Stimulated activated CD4-positive, alpha-beta T cell treated with anti-CD3 and anti-CD28 coated beads, TNF-alpha, amount 100 ng/mL, for 48 hours (primary cell): ENCODE measurements around the gene RPAP2.
"Not testable (repeated sequence)": the region's sequence is repeated elsewhere in the genome, so short reads cannot be mapped to it uniquely, and the experiment has no call there.

Experiments used
- DNase-seq, 3 donors: peaks; one replicate each; pipeline ENCODE4 v3.0.0-alpha.2; 2020; ENCODE audit warnings: low read depth in 3 of 3

Gene RPAP2

DNA sequence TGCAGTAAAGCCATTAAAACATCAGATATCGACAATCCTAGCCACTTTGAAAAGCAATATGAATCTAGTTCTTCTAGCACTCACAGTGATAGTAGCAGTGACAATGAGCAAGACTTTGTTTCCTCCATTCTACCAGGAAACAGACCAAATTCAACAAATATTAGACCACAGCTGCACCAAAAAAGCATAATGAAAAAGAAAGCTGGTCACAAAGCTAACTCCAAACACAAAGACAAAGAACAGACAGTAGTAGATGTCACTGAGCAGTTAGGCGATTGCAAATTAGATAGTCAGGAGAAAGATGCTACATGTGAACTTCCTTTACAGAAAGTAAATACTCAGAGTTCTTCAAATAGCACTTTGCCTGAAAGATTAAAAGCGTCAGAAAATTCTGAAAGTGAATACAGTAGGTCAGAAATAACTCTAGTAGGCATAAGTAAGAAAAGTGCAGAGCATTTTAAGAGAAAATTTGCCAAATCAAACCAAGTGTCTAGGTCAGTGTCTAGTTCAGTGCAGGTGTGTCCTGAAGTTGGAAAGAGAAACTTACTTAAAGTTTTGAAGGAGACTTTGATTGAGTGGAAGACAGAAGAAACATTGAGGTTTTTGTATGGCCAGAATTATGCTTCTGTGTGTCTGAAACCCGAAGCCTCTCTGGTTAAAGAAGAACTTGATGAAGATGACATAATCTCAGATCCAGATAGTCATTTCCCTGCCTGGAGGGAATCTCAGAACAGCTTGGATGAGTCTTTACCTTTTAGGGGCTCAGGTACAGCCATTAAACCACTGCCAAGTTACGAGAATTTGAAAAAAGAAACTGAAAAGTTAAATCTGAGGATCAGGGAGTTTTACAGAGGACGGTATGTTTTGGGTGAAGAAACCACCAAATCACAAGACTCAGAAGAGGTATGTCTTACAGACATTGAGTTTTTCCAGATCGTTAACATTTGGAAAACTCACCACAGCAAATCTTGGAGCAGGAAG lies 24.9 kb downstream of the RPAP2 start:
- no peak for DNase-seq

DNA sequence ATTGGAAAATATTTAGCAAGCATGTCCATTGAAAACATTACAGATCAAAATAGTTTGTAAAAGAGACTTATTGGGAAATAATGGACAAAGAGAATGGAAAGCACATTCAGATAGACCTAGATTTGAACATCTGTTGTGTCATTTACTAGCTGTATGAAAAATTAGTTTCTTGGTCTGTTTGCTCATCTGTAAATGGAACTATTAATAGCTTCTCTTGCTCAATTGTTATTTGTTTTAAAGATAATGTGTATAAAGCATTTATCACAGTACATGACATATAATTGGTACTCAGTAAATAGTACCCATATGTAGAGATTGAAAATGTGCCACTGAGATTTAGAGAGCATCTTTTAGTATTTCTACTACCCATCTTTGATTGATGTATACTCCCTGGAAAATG lies 25.9 kb downstream of the RPAP2 start:
- DNase-seq, result no peak

DNA sequence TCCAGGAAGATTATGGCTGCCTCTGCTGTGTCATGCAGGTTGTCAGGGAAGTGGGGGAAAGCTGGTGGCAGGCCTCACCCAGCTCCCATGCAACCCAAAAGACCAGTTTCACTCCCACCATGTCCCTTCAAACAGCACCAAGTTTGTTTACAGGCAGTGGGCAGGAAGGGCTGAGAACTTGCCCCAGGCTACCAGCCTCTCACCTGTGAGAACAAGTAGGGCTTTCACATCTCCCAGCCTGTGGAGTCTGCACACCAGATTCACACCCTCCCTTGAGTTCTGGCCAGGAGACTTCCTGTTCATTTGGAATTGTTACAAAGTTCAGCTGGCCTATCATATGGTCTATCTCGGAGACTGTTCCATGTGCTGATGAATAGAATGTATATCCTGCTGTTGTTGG lies 27.8 kb downstream of the RPAP2 start:
- no peak for DNase-seq

DNA sequence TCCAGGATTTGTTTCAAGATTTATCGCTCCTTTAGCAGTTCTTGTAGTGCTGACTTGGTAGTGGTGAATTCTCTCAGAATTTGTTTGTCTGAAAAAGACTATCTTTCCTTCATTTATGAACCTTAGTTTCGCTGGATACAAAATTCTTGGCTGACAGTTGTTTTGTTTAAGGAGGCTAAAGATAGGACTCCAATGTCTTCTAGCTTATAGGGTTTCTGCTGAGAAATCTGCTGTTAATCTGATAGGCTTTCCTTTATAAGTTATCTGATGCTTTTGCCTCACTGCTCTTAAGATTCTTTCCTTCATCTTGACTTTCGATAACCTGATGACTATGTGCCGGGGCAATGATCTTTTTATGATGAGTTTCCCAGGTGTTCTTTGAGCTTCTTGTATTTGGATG lies 28.9 kb downstream of the RPAP2 start:
- no peak for DNase-seq

DNA sequence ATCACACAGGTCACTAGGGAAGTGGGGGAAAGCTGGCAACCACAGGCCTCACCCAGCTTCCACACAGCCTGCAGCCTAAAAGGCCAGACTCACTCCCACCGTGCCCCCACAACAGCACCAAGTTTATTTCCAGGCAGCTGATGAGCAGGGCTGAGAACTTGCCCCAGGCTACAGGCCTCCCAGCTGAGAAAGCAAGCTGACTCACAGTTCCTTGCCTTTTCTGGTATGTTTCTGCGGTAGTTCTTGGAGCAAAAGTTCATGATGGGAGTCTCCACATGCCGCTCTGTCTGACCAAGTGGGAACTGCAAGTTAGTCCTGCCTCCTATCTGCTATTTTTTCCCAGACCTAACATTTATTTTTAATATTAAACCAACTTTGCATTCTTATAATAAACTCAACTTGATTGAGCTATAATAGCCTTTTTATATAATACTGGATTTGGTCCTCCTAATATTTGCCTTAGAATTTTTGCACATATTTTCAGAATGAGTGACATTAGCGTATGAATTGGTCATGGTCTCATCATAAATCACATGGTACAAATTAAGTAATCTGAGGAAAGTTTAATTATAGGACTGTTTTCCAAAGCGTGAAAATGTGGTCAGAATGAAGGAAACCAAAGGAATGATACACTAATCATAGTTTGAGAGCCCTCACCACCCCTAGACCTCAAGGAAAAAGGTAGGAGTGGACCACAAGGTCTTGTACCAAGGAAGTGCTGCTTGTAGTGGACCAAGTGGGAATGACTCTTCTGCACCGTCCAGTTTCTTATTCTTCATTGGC lies 30.7 kb downstream of the RPAP2 start:
- DNase-seq, result no peak

DNA sequence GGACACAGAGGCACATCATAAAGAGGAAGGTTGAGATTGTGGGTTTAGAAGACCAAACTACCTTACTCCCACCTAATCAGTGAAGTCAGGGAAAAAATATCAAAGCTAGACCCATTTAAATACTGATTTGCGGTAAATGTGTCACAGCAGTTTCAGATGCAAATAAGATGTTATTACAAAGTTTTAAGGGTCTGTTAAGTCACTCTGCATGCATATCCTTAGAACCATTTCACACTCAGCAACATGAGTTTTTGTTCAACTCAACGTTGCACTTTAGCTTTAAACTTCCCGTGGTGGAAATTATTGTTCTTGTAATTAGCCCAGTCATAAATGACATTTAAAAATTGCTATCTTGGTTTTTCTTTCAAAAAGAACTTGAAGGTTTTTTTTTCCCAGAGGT lies 34.8 kb downstream of the RPAP2 start:
- DNase-seq, result no peak

DNA sequence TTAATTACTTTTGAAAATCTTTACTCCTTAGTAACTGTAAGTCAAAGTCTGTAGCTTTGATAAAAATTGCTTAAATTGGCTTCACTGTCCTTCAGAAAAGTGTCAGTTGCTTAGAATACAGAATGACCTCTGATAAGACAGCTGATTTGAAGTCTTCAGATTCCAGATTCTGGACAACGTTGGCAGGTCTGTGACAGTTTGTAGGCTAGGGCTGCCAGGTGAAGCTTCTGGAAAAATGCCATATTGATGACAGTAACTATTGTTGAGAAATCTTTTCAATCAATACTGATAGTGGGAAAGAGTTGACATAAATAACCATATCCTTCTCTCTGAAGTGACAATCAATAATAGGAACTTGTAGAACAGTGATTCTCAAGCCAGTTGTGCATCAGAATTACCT lies 41.3 kb downstream of the RPAP2 start:
- DNase-seq, result no peak

DNA sequence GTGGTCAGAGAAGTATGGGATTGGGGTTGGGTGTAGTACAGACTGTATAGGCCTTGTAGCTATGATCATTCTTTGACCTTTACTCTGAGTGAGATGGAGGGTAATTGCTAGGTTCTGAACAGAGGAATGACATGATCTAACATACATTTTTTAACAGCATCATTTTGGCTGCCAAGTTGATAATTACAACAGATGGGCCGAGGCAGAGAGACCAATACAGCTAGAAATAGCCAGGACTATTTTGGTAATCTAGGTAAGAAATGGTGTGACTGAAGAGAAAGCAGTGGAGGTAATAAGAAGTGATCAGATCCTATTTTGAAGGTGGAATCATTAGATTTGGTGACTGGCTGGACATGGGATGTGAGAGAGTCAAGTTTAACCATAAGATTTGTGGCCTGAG lies 43.5 kb downstream of the RPAP2 start:
- no peak for DNase-seq

DNA sequence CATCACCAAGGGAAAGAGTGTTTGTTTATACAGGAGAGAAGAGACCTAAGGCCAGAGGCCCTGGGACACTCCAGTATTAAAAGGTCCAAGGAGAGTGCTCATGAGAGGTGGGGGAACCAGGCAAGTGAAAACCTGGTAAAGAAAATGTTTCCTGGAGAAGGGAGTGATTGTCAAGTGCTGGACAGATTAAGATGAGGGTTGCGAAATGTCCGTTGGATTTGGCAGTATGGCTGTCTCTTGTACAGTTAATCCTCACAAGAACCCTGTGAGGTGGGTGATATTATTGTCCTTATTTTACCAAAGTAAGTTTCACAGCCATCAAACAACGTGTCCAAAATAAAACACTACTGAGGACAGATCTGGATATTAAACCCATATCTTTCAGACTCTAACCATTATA lies 44.2 kb downstream of the RPAP2 start:
- DNase-seq, result no peak

DNA sequence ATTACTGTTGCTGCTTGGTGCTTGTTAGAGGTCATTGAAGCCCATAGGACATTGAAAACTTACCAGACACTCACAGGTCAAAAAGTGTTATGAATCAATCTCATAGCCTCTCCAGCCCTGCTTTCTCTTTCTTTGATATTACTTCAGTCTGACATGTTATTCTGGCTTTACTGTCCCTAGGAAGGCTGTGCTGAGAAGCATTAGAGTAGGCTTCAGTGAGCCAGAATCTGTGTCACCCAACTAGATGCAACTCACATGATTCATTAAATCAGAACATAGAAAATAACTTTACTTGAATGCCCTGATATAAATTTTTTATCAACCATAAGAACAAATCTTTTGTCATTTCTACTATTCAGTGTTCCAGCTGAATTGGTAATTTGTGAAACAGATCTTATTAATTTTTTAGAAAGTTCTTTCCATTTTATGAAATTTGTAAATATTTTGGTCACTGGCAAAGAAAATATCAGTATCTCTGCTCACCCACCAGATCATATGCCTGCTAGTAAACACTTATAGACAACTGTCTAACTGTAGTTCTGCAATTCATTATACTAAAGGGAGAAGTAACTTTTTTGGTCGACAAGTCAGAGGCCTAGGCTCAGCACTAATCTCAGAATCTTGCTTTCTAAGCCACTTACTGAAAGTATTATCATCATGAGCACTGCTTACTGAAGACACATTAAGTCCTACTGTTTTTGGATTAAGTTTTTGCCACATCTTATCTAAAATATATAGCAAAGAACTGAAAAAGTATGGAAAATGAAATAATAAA lies 48.2 kb downstream of the RPAP2 start:
- DNase-seq, result no peak

DNA sequence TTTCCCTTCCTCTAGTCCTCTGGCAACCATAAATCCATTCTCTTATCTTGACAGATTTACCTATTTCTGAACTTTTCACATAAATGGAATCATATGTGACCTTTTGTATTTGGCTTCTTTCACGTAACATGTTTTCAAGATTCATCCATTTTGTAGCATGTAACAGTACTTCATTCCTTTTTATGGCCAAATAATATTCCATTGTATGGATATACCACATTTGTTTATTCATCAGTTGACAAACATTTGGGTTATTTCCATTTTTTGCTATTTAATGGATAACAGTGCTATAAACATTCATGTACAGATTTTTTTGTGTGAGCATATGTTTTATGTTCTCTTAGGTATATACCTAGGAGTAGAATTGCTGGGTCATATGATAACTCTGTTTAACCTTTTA lies 54.0 kb downstream of the RPAP2 start:
- no peak for DNase-seq

DNA sequence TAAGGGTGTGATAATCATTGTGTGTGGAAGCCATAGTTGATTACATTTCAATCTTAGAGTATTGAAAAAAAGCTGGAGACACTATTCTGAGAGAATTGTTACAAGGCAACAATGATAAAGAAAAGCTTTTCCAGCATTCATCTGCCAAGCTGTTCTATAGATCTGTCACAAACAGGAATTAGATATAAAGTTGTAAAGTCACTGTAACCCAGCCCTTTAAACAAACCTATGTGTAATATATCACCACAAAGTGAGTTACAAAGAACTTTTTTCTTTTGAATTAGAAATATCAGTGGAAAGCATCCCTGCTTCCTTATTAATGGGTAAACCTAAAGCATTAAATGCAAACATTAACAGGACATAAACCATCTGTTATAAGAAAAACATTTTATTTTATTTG lies 55.4 kb downstream of the RPAP2 start:
- no peak for DNase-seq

DNA sequence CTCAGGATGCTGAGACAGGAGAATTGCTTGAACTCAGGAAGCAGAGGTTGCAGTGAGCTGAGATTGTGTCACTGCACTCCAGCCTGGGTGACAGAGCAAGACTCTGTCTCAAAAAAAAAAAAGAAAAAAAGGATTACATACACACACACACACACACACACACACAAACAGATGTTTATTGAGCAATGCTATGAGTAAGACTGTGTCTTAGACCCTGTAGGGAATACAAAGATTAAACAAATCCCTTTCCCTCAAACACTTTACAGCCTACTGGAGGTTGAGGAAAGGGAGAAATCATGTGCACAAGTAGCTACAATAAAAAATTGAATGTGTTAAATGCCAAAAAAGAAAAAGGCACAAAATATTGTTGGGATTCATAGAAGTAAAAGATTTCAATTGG lies 58.1 kb downstream of the RPAP2 start:
- DNase-seq, result no peak

DNA sequence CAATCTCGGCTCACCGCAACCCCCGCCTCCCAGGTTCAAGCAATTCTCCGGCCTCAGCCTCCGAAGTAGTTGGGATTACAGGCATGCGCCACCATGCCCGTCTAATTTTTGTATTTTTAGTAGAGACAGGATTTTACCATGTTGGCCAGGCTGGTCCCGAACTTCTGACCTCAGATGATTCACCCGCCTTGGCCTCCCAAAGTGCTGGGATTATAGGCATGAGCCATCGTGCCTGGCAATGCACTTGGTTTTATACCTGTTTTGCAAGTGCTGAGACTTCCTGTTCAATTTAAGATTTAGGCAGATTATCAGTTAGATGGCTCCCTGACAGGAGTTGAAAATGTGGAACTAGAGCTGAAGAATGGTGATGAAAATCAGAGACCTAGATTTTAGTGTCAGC lies 60.5 kb downstream of the RPAP2 start:
- DNase-seq, result not testable (repeated sequence)

DNA sequence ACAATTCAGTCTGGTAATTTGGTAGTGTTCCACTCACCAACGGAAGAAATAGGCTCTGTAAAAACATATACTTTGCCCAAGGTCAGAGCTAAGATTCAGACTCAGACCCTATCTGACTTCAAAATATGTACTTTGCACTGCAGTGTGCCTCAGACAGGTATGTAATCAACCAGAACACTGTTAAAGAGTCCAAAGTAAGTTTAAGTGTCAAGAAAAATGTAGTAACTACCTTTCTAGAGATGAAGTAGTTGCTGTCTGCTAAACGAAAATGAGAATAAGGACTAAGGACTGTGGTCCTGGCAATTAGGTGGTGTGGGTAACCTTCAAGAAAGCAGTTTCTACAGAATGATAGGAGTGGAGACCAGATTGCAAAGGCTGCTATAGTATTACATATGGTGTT lies 61.1 kb downstream of the RPAP2 start:
- no peak for DNase-seq

DNA sequence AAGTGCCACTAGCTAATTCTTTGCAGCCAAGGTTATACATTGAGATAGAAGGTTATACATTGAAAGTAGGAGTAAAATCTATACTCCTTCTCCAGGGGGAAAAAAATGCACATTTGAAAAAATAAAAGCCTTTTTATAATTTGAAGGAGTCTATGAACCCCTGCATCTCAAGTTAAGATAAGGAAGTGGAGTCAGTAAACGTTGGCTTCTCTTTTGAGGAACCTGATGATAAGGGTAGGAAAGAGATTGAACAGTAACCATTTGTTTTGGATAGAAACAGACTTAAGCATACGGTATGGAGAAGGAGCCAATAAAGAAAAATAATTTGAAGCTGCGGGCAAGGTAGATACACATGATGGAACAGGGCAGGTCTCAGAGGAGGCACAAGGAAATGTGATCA lies 64.1 kb downstream of the RPAP2 start:
- DNase-seq, result no peak

DNA sequence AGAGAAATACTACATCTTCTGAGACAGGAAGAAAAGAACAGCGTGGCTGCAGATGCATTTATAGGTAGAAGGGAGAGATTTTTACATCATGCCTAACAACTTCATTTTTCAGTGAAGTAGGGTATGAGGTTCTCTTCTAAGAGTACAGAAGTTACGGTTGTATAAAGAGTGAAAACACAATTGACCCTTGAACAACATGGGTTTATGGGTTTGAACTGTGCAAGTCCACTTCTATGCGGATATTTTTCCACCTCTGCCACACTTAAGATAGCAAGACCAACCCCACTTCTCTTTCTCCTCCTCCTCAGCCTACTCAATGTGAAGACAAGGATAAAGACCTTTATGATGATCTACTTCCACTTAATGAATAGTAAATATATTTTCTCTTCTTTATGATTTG lies 64.5 kb downstream of the RPAP2 start:
- DNase-seq, result no peak

DNA sequence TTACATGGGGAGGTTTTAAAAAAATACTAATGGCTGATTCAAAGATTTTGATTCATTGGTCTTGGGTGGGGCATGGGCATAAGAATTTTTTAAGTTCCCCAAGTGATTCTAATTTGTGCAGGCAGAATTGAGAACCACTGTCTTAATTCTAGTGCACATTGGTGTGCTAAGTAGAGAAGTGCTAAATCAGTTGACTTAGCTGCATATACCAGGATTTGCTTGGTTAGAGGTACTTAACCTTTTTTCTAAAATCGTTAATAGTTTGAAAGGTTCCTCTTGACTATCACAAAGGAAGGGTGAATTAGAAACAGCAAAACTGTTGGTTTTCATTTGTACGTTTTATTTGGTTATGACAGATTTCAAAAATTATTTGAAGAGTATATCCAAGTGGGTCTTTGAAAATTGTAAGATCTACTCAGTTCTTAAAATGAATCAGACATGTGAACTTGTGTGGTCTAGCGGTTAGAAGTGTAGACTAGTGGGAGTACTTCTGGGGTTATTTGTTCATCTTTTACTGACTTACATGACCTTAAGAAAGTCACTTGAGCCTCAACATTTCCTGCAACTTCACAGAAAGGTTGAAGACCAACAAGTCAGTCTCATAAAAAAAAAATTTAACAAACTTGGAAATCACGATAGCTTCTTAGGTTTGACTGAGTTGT lies 66.7 kb downstream of the RPAP2 start:
- DNase-seq, result no peak

DNA sequence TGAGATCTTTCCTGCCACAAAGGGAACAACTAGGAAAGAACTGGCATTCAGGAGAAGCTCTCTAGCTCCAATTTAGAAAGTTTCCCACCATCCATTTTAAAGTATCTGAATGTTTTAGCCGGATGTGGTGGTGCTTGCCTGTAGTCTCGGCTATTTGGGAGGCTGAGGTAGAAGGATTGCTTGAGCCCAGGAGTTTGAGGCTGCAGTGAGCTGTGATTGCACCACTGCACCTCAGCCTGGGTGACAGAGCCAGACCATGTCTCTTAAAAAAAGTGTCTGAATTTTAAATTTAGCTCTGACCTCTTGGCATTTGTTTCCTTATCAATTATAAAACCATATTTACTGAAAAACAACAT lies 67.2 kb downstream of the RPAP2 start:
- DNase-seq, result no peak

DNA sequence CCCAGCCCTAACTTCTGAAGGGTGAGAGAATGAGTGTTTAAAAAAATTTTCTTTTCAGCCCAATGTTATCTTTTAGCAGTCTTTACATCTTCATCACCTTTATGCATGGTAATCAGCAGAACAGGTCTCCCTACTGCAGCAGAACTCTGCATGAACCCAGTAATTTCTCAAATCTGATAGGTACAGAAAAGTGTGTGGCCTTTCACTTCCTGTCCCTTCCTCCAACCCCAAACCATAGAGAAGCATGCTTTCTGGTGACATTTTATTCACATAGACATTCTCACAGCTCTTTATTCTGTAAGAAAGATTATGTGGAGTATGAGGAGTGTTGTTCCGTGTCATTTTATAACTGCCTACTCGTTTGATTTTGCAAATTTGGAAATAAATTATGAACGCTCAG lies 68.6 kb downstream of the RPAP2 start:
- DNase-seq, result no peak

DNA sequence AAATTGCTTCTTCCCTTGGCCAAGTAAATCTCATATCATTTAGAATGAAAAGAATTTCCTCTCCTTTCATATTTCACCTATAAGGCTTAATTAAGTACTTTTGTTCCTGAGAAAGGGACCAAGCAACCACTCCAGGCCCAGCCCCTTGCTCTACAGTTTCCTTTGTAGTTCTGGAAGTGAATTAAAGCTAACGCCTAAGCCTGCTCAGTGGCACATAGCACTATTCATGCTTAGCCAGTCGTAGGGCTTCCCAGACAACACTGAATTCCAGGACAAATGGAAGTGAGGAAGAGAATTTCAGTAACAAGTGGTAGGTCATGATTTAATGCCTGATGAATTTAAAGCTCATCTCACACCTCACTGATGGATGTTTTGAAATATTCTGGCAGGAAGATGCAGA lies 73.3 kb downstream of the RPAP2 start:
- DNase-seq, result no peak

DNA sequence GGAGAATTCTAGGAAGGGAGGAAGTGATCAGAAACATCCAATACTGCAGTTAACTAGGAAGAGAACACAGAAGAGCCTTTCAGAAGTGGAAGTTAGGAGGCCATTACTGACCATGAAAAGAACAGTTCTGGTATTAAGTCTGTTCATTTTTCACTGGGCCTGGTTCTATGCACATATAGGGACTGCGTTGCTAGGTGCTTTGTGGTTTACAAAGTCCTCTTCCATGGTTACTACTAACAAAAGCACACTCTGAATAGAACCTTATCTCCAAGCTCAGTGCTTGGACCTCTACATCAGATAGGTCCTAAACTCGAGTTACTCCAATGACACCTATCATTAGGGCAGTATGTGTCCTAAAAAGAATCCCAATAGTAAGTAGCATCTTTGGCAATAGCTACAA lies 75.4 kb downstream of the RPAP2 start:
- DNase-seq, result no peak
